ENCODE data around the gene PIK3C2B. TPM values are rescaled to one million over a fixed set of nuclear protein-coding genes. Genes with fewer than 3 reads are reported as not detected.

Gene PIK3C2B
- total RNA-seq, 1 experiment from 2014 or later, result 19.1 TPM

DNA sequence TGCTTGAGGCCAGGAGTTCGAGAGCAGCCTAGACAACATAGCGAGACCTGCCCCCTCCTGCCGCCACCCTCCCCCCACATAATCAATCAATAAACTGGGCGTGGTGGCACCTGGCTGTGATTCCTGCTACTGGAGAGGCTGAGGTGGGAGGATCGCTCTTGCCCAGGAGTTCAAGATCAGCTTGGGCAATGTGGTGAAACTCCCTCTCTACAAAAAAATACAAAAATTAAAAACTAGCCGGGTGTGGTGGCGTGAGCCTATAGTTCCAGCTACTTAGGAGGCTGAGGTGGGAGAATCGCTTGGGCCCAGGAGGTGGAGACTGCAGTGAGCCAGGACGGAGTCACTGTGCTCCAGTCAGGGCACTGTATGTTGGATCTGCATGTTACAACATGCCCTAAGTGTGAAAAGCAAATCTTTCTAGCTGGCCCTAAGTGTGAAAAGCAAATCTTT, 14.6 kb upstream of the PIK3C2B start:
- intact Hi-C loops (cut with micrococcal nuclease; ENCODE audit: unreplicated experiment), result no loop called here

DNA sequence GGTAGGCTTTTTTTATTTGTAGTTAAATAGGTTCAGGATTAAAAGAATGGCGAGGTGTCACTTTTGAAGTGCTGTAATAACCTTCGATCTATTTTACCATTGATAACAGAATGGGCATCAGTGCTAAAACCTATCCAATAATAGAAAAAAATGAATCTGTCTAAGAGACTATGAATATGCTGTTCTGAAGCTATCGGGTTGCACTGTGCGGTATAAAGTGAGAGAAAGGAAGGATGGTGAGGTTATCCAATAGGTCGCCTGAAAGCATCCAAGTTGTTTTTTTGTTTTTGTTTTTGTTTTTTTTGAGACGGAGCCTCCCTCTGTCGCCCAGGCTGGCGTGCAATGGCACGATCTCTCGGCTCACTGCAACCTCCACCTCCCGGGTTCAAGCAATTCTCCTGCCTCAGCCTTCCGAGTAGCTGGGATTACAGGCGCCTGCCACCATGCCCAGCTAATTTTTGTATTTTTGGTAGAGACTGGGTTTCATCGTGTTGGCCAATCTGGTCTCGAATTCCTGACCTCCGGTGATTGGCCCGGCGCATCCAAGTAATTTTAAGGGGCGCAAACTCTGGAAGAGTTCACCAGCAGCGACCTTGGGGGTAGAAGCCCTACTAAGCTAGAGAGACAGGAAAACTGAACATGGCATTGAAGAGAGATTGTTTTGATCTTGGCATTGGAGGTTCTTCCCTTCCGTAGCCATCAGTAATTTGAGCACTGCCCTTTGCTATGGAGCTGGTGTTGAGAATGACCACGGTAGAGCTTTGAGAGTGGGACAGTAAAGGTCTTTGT, 12.9 kb upstream of the PIK3C2B start:
- peak overlapping the region; percentile 84 for H3K27ac ChIP-seq (ENCODE audit: low read length)
- ATAC-seq (peak; percentile 36), DNase-seq (ENCODE audit: low read depth, low spot score) (no peak)
- in situ Hi-C loops (cut with HindIII; ENCODE audit: low pct_unique_long_range_greater_than_20kb, low sequenced_read_pairs) (no loop called here), intact Hi-C loops (cut with micrococcal nuclease; ENCODE audit: unreplicated experiment) (no loop called here)
- ChIA-PET CTCF (interaction anchor here (1.2 to 3.3 kb wide), 3 partner anchors 18 to 299 kb away, joined by 3 to 13 read pairs (median 4); no protein-coding TSS in a partner anchor), POLR2A (interaction anchor here (0.7 to 1.2 kb wide), 3 partner anchors 8 to 342 kb away, joined by 3 to 4 read pairs (median 3); no protein-coding TSS in a partner anchor)
- no peak for TF ChIP-seq SIN3A (IDR thresholded peaks at IDR 0.05; ENCODE audit: borderline replicate concordance, insufficient read depth, low read depth, low read length)
- TF ChIP-seq POLR2AphosphoS5 (IDR thresholded peaks at IDR 0.05; ENCODE audit: low read depth, low read length), result no peak; the same call in 1 of the 2 replicates
- no peak for TF ChIP-seq REST (IDR thresholded peaks at IDR 0.05; ENCODE audit: insufficient read depth in 1 of 2, low read depth in 2 of 2, low read length in 1 of 2)
- TF ChIP-seq, protein P1, sequence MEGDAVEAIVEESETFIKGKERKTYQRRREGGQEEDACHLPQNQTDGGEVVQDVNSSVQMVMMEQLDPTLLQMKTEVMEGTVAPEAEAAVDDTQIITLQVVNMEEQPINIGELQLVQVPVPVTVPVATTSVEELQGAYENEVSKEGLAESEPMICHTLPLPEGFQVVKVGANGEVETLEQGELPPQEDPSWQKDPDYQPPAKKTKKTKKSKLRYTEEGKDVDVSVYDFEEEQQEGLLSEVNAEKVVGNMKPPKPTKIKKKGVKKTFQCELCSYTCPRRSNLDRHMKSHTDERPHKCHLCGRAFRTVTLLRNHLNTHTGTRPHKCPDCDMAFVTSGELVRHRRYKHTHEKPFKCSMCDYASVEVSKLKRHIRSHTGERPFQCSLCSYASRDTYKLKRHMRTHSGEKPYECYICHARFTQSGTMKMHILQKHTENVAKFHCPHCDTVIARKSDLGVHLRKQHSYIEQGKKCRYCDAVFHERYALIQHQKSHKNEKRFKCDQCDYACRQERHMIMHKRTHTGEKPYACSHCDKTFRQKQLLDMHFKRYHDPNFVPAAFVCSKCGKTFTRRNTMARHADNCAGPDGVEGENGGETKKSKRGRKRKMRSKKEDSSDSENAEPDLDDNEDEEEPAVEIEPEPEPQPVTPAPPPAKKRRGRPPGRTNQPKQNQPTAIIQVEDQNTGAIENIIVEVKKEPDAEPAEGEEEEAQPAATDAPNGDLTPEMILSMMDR (IDR thresholded peaks at IDR 0.05), result no peak
- no peak for TF ChIP-seq TCF7L2 (IDR thresholded peaks at IDR 0.05; ENCODE audit: low read depth, low read length)
- no peaks in the 10 kb centered on the region for H3K27me3 ChIP-seq (ENCODE audit: control insufficient read depth, insufficient read depth, low read length)
- no peaks in the 10 kb centered on the region for H3K9me3 ChIP-seq (ENCODE audit: control insufficient read depth, insufficient read depth, low read depth, low read length)
- peak overlapping the region; percentile 57 to 69 for H3K4me3 ChIP-seq (ENCODE audit: low read depth in 2 of 2, low read length in 2 of 2)
- H3K4me1 ChIP-seq (ENCODE audit: control insufficient read depth, insufficient read depth, low read length), result peaks cover 3% of the 10 kb centered on the region; the same call in 1 of the 2 replicates
- no peaks in the 10 kb centered on the region for H3K36me3 ChIP-seq (ENCODE audit: control insufficient read depth, insufficient read depth, low read length)
- BruUV-seq (replicated peaks), result no TSS peak

More for the DNA sequence above, 14.6 kb upstream of the PIK3C2B start:
- H3K27me3 ChIP-seq (ENCODE audit: control insufficient read depth, insufficient read depth, low read length), result no peaks in the 10 kb centered on the region
- BruUV-seq (replicated peaks), result no TSS peak
- ChIA-PET CTCF (interaction anchor here (0.9 kb wide), 1 partner anchor 831 kb away, joined by 5 read pairs; no protein-coding TSS in a partner anchor), POLR2A (no interaction called here)
- TF ChIP-seq TCF7L2 (IDR thresholded peaks at IDR 0.05; ENCODE audit: low read depth, low read length), result no peak
- TF ChIP-seq REST (IDR thresholded peaks at IDR 0.05; ENCODE audit: insufficient read depth in 1 of 2, low read depth in 2 of 2, low read length in 1 of 2), result no peak
- TF ChIP-seq, protein P1 (IDR thresholded peaks at IDR 0.05), result no peak
- no peak for TF ChIP-seq SIN3A (IDR thresholded peaks at IDR 0.05; ENCODE audit: borderline replicate concordance, insufficient read depth, low read depth, low read length)
- ATAC-seq, result no peak
- H3K4me1 ChIP-seq (ENCODE audit: control insufficient read depth, insufficient read depth, low read length), result no peaks in the 10 kb centered on the region; the same call in 1 of the 2 replicates
- no peak overlapping the region for H3K4me3 ChIP-seq (ENCODE audit: low read depth in 2 of 2, low read length in 2 of 2)
- in situ Hi-C loops (cut with HindIII; ENCODE audit: low pct_unique_long_range_greater_than_20kb, low sequenced_read_pairs), result no loop called here
- DNase-seq (ENCODE audit: low read depth, low spot score), result no peak
- H3K9me3 ChIP-seq (ENCODE audit: control insufficient read depth, insufficient read depth, low read depth, low read length), result no peaks in the 10 kb centered on the region
- no peak overlapping the region for H3K27ac ChIP-seq (ENCODE audit: low read length)
- no peaks in the 10 kb centered on the region for H3K36me3 ChIP-seq (ENCODE audit: control insufficient read depth, insufficient read depth, low read length)
